GM10248 (cell line): ENCODE data around the gene ALPK3.

Source experiments
- CTCF ChIA-PET: fragments of 300-600 bp; sonication (Branson Sonifier 250); formaldehyde crosslinking; extraction: SDS; loops from one replicate; lab custom pipeline; 2021; ENCODE audit warnings: antibody characterized with exemption; lab: Yijun Ruan, JAX
- POLR2A ChIA-PET: fragments of 350-650 bp; sonication (Branson Sonifier 250); formaldehyde crosslinking; extraction: SDS; loops from one replicate; lab custom pipeline; 2020; ENCODE audit warnings: antibody characterized with exemption; lab: Yijun Ruan, JAX
- DNase-seq: peaks from one replicate; pipeline ENCODE4 v3.0.0; 2012; ENCODE audit errors: extremely low spot score
- TF ChIP-seq, protein P1 (sequence below): IDR thresholded peaks from 2 replicates; pipeline ENCODE4 v1.5.1; 2012; ENCODE audit warnings: mild to moderate bottlenecking, low read depth; ENCODE audit errors: extremely low read depth, missing control alignments, control extremely low read depth

ALPK3 gene

DNA sequence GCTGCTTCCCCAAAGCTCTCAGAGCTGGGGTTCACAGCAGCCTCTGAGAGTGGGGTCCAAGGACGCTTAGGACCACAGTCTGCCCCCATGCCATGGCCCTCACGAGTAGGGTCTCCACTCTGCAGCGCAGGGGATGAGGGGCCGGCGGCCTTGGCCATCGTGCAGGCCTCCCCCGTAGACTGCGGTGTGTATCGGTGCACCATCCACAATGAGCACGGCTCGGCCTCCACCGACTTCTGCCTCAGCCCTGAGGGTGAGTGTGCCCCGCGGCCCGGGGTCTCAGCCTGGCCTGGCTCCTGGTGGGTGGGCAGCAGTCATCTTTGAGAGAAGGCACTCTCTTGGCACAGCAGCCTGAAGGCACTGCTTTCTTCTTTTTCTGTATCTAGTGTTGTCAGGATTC lies 42.5 kb downstream of the ALPK3 start:
- TF ChIP-seq, protein P1, sequence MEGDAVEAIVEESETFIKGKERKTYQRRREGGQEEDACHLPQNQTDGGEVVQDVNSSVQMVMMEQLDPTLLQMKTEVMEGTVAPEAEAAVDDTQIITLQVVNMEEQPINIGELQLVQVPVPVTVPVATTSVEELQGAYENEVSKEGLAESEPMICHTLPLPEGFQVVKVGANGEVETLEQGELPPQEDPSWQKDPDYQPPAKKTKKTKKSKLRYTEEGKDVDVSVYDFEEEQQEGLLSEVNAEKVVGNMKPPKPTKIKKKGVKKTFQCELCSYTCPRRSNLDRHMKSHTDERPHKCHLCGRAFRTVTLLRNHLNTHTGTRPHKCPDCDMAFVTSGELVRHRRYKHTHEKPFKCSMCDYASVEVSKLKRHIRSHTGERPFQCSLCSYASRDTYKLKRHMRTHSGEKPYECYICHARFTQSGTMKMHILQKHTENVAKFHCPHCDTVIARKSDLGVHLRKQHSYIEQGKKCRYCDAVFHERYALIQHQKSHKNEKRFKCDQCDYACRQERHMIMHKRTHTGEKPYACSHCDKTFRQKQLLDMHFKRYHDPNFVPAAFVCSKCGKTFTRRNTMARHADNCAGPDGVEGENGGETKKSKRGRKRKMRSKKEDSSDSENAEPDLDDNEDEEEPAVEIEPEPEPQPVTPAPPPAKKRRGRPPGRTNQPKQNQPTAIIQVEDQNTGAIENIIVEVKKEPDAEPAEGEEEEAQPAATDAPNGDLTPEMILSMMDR = no peak
- ChIA-PET CTCF (interaction anchor here (1.0 kb wide), 1 partner anchor 69 kb away, joined by 3 read pairs; no protein-coding TSS in a partner anchor), POLR2A (no interaction called here)
- no peak for DNase-seq

DNA sequence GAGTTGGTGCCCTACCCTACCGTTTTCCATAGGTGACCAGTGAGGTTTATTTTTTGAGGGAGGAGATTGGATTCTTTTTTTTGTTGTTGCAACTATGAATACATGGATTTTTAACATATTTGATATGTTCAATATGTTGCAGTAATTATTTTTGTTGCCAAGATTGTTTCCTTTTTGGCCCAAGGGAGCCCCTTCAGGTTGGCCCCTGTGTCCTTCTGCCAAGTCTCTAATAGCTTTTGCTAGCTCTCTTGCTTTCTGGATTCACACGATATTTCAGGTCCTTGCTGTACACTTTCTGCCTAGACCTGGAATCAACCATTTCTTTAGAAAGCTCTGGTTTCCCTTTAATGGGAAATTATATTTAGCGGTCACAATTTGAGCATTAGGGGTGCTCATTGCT lies 44.6 kb downstream of the ALPK3 start:
- CTCF ChIA-PET = interaction anchor here (1.1 to 1.6 kb wide), 2 partner anchors 15 to 182 kb away, joined by 3 to 6 read pairs; no protein-coding TSS in a partner anchor
- POLR2A ChIA-PET = no interaction called here
- DNase-seq = no peak
- TF ChIP-seq, protein P1 = no peak

DNA sequence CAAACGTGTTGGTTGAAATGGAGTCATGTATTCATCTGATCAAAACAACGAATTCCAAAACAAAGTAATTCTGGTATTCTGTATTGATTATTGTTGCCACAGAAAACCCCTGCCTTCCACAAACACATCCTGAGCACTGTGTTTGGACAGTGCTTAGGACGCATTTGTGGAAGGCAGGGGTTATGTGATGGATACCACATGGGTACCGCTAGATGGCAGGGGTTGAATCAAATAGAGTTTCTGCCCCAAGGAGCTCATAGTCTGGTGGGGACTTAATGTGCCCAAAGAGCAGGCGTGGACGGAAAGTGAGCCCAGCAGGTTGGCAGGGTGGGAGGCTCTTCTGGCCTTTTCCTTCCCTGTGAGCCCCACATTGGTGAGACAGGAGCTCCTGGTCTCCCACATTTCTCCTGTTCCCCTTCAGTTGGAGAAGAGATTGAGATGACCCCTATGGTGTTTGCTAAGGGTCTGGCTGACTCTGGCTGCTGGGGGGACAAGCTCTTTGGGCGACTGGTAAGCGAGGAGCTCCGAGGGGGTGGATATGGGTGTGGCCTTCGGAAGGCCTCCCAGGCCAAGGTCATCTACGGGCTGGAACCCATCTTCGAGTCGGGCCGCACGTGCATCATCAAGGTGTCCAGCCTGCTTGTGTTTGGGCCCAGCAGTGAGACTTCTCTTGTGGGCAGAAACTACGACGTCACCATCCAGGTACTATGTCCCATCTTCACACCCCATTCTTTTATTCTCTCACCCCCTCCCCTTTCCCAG lies 45.2 kb downstream of the ALPK3 start:
- DNase-seq = no peak

DNA sequence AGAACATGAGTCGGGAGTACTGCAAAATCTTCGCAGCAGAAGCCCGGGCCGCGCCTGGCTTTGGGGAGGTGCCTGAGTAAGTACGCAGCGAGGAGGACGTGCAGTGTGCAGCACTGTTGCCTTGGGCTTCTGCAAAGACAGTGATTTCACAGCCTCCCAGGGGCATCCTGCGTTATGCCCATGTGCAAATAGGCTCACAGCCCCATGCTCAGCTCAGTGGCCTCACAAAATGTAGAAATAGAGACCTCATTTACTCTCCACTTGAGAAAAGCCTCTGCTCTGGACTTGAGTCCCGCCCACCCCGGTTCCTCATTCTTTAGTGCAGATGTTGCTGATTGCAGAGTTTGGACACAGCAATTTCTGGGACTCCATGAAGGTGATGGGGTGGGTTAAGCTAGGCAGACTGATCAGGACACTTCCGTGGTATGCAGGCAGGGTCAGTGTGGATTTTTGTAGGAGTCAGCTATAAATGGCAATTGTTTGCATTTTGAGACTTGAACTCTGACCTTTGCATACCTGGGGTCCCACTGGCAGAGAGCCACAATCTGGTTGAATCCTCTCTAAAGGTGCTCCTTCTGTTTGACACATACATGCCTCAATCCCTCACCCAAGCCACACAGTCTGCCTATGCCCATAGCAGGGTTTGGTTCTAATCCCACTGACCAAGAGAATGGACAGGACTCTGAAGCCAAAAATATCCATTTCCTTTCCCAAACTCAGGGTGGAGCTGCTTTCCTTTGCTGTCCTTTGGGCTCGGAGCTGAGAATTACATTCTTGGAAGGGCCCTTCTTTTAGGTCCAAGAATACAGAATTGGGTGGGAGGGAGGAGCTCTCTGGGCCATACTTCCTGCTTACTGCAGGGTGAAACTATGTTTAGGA lies 46.6 kb downstream of the ALPK3 start:
- ChIA-PET CTCF (interaction anchor here (1.1 to 2.2 kb wide), 7 partner anchors 10 to 276 kb away, joined by 3 to 15 read pairs (median 3); no protein-coding TSS in a partner anchor), POLR2A (no interaction called here)
- TF ChIP-seq, protein P1 = no peak
- DNase-seq = no peak

More for the DNA sequence above, 45.2 kb downstream of the ALPK3 start:
- ChIA-PET POLR2A (no interaction called here), CTCF (interaction anchor here (0.7 to 1.6 kb wide), 3 partner anchors 14 to 182 kb away, joined by 3 to 6 read pairs (median 4); no protein-coding TSS in a partner anchor)
- TF ChIP-seq, protein P1 = no peak

DNA sequence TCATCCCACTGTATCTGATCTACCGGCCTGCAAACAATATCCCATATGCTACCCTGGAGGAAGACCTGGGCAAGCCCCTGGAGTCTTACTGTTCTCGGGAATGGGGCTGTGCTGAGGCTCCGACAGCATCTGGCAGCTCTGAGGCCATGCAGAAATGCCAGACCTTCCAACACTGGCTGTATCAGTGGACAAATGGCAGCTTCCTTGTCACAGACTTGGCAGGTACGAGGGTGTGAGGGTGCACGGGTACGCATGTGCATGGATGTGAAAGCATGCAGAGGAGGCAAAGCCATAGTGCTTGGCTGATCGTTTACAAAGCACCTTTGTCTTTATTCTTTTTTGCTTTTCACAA lies 47.3 kb downstream of the ALPK3 start:
- POLR2A ChIA-PET = no interaction called here
- TF ChIP-seq, protein P1 = no peak
- DNase-seq = no peak
- CTCF ChIA-PET = interaction anchor here (1.0 to 2.2 kb wide), 9 partner anchors 10 to 277 kb away, joined by 3 to 15 read pairs (median 3); no protein-coding TSS in a partner anchor

DNA sequence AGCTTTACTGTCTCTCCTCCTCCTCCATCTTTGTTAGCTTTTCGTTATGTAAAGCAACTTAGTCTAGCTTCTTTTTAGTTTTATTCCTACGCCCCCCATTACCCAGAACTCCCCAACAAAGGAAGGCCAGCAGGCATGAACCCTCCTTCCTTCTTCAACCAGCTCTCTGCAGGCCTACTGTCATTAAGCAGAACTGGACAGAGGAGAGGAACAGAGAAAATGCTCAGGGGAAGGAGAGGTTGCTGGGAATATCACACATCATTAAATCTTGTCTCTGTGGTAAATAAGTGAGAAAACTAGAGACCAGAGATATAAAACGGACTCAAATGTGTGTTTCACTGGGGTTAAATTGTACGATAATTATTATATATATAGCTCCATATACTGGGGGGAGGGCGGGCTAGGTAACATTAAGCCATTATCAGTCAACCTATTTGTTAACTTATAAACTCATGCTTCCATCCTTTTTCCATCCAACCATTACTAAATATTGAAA lies 48.0 kb downstream of the ALPK3 start:
- DNase-seq = no peak
- CTCF ChIA-PET = interaction anchor here (1.0 to 2.2 kb wide), 9 partner anchors 9 to 294 kb away, joined by 3 to 15 read pairs (median 4); no protein-coding TSS in a partner anchor
- TF ChIP-seq, protein P1 = no peak
- POLR2A ChIA-PET = no interaction called here
